Measurements from ENCODE around the gene SLC41A3. TPM values are rescaled to one million over a fixed set of nuclear protein-coding genes. Genes with fewer than 3 reads are reported as not detected.

Gene SLC41A3
- total and polyA plus RNA-seq, 2 experiments from 2014 or later = 33.4 to 55.1 TPM

DNA sequence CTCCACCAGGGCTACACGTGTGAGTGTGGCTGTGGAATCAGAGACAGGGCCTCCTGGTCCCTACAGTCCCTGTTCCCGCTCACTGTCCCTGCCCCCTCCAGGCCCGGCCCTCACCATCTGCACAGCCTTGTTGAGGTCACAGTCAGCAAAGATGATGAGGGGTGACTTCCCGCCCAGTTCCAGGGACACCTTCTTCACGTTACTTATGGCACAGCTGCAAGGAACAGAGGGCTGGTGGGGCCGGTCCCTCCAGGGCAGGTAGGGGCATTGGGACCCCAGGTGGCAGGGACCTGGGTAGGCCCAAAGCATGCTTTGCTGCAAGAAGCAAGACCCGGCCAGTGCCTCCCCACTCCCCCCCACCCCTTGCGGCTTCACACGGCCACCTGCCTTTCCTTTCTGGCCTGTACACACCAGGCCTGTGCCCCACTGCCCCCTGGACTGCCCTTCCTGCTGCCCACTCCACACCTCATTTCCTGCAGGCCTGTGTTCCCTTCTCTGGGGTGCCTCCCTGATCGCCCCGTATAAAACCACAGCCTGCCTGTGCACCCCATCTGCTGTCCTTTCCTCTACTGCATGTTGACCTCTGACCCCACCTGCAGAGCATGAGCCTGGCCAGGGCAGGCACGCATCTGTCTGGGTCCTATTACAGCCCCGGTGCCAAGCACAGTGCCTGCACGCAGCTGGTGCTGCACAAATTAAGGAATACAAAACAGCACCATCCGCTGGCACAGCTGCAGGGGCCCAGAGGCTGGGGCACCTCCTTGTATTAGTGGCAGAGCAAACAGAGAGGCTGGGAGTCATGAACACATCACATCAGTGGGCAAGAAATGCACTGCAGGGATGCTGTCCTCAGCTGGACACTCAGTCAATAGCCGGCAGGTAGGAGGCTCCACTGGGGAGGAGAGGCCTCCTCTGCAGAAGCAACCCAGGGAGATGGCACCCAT, 30.8 kb upstream of the SLC41A3 start:
- DNase-seq (ENCODE audit: low read depth in 1 of 2, low spot score in 1 of 2) = no peak
- Histone ChIP-seq H3K27ac (no peak overlapping the region), H3K36me3 (no peaks in the 10 kb centered on the region), H3K27me3 (no peaks in the 10 kb centered on the region), H3K4me1 (ENCODE audit: low read depth) (no peaks in the 10 kb centered on the region), H3K9me3 (ENCODE audit: low read depth) (no peaks in the 10 kb centered on the region), H3K4me3 (no peak overlapping the region)
- TF ChIP-seq, protein P1, sequence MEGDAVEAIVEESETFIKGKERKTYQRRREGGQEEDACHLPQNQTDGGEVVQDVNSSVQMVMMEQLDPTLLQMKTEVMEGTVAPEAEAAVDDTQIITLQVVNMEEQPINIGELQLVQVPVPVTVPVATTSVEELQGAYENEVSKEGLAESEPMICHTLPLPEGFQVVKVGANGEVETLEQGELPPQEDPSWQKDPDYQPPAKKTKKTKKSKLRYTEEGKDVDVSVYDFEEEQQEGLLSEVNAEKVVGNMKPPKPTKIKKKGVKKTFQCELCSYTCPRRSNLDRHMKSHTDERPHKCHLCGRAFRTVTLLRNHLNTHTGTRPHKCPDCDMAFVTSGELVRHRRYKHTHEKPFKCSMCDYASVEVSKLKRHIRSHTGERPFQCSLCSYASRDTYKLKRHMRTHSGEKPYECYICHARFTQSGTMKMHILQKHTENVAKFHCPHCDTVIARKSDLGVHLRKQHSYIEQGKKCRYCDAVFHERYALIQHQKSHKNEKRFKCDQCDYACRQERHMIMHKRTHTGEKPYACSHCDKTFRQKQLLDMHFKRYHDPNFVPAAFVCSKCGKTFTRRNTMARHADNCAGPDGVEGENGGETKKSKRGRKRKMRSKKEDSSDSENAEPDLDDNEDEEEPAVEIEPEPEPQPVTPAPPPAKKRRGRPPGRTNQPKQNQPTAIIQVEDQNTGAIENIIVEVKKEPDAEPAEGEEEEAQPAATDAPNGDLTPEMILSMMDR (IDR thresholded peaks at IDR 0.05; ENCODE audit: low read depth, low read length) = no peak

DNA sequence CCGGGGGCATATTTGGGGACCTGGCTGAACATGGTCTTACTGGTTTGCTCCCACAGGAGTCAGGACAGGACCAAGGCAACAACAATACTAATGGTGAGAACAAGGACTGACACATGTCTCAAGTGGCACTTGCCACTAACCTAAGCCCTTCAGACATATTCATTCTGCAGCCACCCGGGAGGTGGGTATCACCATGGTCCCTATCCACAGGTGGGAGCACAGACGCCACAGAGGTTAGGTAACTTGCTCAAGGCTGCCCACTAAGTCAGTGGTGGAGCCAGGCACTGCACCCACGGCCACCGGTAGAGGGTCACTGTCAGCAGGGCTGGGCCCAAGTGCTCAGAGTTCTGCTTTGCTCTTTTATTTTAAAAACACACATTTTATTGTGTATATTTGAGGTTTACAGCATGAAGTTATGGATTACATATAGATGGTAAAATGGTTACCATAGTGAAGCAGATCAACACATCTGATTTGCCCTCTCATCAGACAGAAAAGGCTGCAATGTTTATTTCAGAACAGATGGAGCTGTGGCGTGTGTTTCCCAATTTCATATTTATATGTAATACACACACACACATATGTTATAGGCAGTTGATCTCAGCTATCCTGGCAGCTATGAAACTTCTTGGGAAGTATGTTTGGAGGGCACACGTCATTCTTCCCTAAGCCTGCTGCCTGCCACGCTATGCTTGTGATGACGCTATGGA, 30.0 kb upstream of the SLC41A3 start:
- Histone ChIP-seq H3K9me3 (ENCODE audit: low read depth) (no peaks in the 10 kb centered on the region), H3K27me3 (no peaks in the 10 kb centered on the region), H3K27ac (no peak overlapping the region), H3K4me3 (no peak overlapping the region), H3K4me1 (ENCODE audit: low read depth) (no peaks in the 10 kb centered on the region), H3K36me3 (no peaks in the 10 kb centered on the region)
- TF ChIP-seq, protein P1 (IDR thresholded peaks at IDR 0.05; ENCODE audit: low read depth, low read length) = peak; percentile 36
- DNase-seq (ENCODE audit: low read depth in 1 of 2, low spot score in 1 of 2) = peak in 1 of 2 donors; percentile 30

DNA sequence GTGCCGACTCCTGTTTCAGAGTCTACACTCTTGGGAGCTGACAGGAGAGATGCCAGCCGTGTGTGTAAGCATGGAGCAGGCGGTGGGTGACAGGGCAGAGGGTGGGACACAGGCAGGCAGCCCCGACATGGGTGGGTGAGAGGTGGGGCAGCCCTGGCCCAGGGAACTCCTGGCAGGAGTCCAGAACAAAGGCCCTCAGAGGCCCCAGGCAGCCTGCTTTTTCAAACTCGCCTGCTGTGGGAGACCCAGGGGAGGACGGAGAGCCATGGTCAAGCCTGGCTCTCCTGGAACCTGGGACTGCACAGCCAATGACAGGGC, 29.3 kb upstream of the SLC41A3 start:
- no peak for DNase-seq (ENCODE audit: low read depth in 1 of 2, low spot score in 1 of 2)
- Histone ChIP-seq H3K36me3 (no peaks in the 10 kb centered on the region), H3K4me1 (ENCODE audit: low read depth) (no peaks in the 10 kb centered on the region), H3K27ac (no peak overlapping the region), H3K4me3 (no peak overlapping the region), H3K27me3 (no peaks in the 10 kb centered on the region), H3K9me3 (ENCODE audit: low read depth) (no peaks in the 10 kb centered on the region)
- TF ChIP-seq, protein P1 (IDR thresholded peaks at IDR 0.05; ENCODE audit: low read depth, low read length) = no peak

DNA sequence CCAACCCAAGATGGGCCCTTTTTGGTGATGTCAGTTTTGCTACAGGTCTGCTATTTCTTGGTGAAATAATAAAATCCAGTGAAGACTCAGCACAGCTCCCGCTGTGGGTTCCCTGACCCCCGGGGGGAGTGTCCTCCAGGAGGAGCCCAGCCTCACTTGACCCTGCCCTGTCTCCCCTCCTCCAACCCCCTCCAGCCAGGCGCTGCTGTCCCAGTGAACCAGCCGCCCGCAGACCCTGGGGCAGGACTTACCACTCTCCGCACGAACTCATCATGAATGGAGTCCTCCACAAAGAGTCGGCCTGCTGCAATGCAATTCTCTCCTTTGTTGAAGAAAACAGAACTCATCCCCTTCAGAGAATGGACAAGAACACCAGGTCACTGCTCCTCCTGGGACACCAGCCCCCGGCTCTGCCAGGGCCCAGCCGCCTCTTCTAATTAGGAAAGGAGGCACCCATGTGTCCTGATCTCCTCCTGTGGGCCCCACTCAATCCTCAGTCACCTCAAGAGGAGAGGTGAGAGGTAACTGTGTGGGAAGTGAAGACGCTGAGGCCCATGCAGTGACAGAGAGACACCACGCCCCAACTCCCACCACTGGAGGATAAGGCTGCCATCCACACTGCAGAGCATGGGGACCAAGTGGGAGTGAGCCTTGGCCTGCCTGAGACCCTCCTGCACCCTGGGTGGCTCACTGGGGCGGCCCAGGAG, 28.8 kb upstream of the SLC41A3 start:
- TF ChIP-seq, protein P1 (IDR thresholded peaks at IDR 0.05; ENCODE audit: low read depth, low read length) = no peak
- Histone ChIP-seq H3K27ac (no peak overlapping the region), H3K4me1 (ENCODE audit: low read depth) (no peaks in the 10 kb centered on the region), H3K36me3 (no peaks in the 10 kb centered on the region), H3K27me3 (no peaks in the 10 kb centered on the region), H3K4me3 (no peak overlapping the region), H3K9me3 (ENCODE audit: low read depth) (no peaks in the 10 kb centered on the region)
- DNase-seq (ENCODE audit: low read depth in 1 of 2, low spot score in 1 of 2) = no peak

DNA sequence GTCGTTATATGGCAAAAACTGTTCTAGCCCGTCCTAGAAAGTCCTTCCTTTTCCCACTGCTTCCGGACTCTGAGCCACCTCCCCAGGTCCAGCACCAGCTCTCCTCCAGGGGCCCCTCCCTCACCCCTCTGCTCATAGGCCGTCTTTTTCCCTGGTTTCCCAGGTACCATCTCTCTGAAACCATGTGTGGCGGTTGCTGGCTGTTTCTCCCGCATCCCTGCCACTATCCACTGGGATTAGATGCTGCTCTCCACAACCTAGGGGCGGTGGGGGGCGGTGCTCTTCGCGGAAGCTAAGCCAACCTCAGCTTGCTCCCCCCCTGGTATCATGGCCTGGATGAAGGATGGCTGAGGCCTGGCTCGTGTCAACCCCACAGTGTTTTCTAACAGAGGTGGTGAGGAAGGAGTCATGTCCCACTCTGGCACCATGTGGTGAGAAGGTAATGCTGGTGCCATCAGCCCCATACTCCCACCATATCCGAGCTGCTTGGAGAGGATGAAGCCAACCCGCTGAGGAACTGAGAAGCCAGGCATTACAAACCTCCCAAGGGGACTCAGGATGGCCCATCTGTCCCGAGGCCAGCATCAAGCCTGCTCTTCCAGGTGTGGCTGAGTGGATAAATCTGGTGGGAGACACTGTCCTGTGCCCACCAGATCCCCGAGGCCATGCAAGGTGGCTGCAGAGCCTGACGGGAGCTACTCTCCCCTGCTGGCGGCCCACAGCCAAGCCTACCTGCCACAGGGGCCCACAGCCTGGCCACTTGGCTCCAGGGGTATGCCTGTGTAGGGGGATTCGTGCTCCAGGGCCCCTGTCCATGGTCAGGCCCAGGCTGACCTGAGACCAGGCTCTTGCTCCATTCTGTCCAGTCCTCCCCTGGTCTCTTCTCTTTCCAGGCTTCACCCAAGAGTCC, 27.9 kb upstream of the SLC41A3 start:
- Histone ChIP-seq H3K27me3 (no peaks in the 10 kb centered on the region), H3K36me3 (no peaks in the 10 kb centered on the region), H3K4me1 (ENCODE audit: low read depth) (no peaks in the 10 kb centered on the region), H3K27ac (no peak overlapping the region), H3K9me3 (ENCODE audit: low read depth) (no peaks in the 10 kb centered on the region), H3K4me3 (no peak overlapping the region)
- TF ChIP-seq, protein P1 (IDR thresholded peaks at IDR 0.05; ENCODE audit: low read depth, low read length) = no peak
- DNase-seq (ENCODE audit: low read depth in 1 of 2, low spot score in 1 of 2) = no peak

All from cardiac muscle cell (in vitro differentiated cells and primary cell).